Right lobe of liver (tissue), 4 donors: ENCODE data around the gene CDH13.

ENCODE experiments used
- CTCF ChIP-seq, 4 donors: fragments of 200-600 bp in 3 of 4; fragments of 450-650 bp in 1 of 4; IDR thresholded peaks; one replicate each; pipeline versions ENCODE4 v1.5.1 to v1.8.0; 2016 to 2022; ENCODE audit warnings: antibody characterized with exemption in 4 of 4, mild to moderate bottlenecking in 2 of 4
- POLR2A ChIP-seq: fragments of 450-650 bp; IDR thresholded peaks from one replicate; pipeline ENCODE4 v1.6.1; 2017; ENCODE audit warnings: antibody characterized with exemption, mild to moderate bottlenecking
- donor health status: DM: no; HTN: no; CAD: no.
- donor health status: DM: no; HTN: no; CAD: no.
- donor health status: DM: no; HTN: yes; CAD: no.

DNA sequence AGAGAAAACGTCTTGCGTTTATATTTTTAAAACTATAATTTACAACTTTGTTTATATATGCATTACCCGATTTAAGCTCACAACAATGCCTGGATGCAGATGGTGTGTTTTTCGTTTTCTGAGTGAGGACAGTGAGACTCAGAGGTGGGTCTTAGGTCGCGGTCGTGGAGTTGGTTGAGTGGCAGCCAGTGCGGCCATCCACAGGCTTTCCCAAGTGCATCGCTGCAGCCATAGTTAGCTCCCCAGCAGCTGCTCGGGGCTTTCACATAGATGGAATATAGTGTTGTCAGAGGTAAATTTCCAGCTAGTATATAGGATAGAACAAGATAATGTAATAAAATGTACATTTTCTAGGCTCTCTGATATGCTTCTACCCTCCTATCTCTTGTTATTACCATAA, 417.8 kb downstream of the CDH13 start:
- no peak for TF ChIP-seq CTCF (IDR thresholded peaks at IDR 0.05)
- no peak for TF ChIP-seq POLR2A
